Calu3 (cell line): ENCODE measurements around the gene IHH. TPM values are rescaled to one million over a fixed set of nuclear protein-coding genes. Genes with fewer than 3 reads are reported as not detected.

Source experiments
- BruUV-seq: library from RNA; stranded (reverse); fragments of 400-500 nt; replicated peaks from 2 replicates; lab custom pipeline; 2021; lab: Mats Ljungman, UMichigan
- CTCF ChIA-PET: fragments of 300-600 bp; sonication (Branson Sonifier 250); formaldehyde crosslinking; loops from one replicate; lab custom pipeline; 2022; ENCODE audit warnings: antibody characterized with exemption; lab: Charles Lee
- DNase-seq: peaks from one replicate; pipeline ENCODE4 v3.0.0; 2022
- H3K27ac Mint-ChIP-seq: one replicate; pipeline ENCODE4 v1.8.0; 2022; ENCODE audit warnings: mixed read lengths; ENCODE audit not compliant: unreplicated experiment
- H3K27me3 Mint-ChIP-seq: one replicate; pipeline ENCODE4 v1.8.0; 2022; ENCODE audit warnings: mixed read lengths; ENCODE audit not compliant: unreplicated experiment
- H3K36me3 Mint-ChIP-seq: one replicate; pipeline ENCODE4 v1.8.0; 2022; ENCODE audit warnings: mild to moderate bottlenecking, moderate library complexity, mixed read lengths; ENCODE audit not compliant: insufficient read depth, unreplicated experiment
- H3K4me1 Mint-ChIP-seq: one replicate; pipeline ENCODE4 v1.8.0; 2022; ENCODE audit warnings: mild to moderate bottlenecking, low read depth, mixed read lengths; ENCODE audit not compliant: unreplicated experiment
- H3K4me3 Mint-ChIP-seq: one replicate; pipeline ENCODE4 v1.8.0; 2022; ENCODE audit warnings: mild to moderate bottlenecking, low read depth, moderate library complexity, mixed read lengths; ENCODE audit not compliant: unreplicated experiment
- H3K9me3 Mint-ChIP-seq: one replicate; pipeline ENCODE4 v1.8.0; 2022; ENCODE audit warnings: low read depth, mixed read lengths; ENCODE audit not compliant: unreplicated experiment
- CTCF ChIP-seq: fragments of 200-600 bp; IDR thresholded peaks from one replicate; pipeline ENCODE4 v1.8.0; 2022; ENCODE audit warnings: antibody characterized with exemption; ENCODE audit not compliant: unreplicated experiment
- intact Hi-C: fragments of 100-400 bp; cut with micrococcal nuclease; formaldehyde crosslinking; loops from one replicate; pipeline ENCODE4 v1.10.0; 2022; ENCODE audit not compliant: unreplicated experiment
- total RNA-seq: library from RNA; stranded (reverse); gene quantifications from 2 replicates; pipeline ENCODE4 v1.2.3, GENCODE V29; 2022

Gene IHH
- total RNA-seq, 1 experiment from 2014 or later: 9.0 TPM

GRCh38 chr2:219018286-219018685 lies 42.4 kb downstream of the IHH start:
- no peak for DNase-seq
- Mint-ChIP-seq H3K4me1 (no peaks in the 10 kb centered on the region), H3K9me3 (no peaks in the 10 kb centered on the region), H3K27me3 (peaks cover 54% of the 10 kb centered on the region), H3K27ac (no peak overlapping the region), H3K4me3 (no peak overlapping the region), H3K36me3 (no peaks in the 10 kb centered on the region)
- CTCF ChIA-PET: no interaction called here
- no peak for TF ChIP-seq CTCF
- intact Hi-C loops: no loop called here
- BruUV-seq: no TSS peak

- Mint-ChIP-seq H3K9me3 (no peaks in the 10 kb centered on the region), H3K27ac (no peak overlapping the region), H3K27me3 (peaks cover 63% of the 10 kb centered on the region), H3K4me3 (no peak overlapping the region), H3K4me1 (no peaks in the 10 kb centered on the region), H3K36me3 (no peaks in the 10 kb centered on the region)
- TF ChIP-seq CTCF: no peak
- CTCF ChIA-PET: no interaction called here
- intact Hi-C loops: no loop called here
- no peak for DNase-seq
- no TSS peak for BruUV-seq
Observed at GRCh38 chr2:219017201-219017931, 43.4 kb downstream of the IHH start.

DNA sequence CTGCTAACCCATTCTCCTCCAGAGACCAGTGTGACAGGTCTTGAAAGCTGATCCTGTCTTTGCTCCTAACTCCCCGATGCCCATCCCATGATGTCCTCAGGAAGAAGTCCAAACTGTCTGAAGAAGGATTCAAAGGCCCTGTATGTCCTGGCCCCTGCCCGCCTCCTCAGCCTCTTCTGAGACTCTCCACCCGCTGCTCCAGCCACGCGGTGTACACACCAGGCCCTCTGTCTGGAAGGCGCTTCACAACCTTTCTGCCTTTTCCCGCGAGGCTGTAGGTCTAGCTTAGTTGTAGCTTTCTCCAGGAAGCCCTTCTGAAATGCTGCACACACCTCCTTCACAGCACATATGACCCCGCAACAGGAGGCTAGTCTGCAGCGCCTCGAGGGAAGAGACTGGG lies 44.0 kb downstream of the IHH start:
- H3K27me3 Mint-ChIP-seq: peaks cover 63% of the 10 kb centered on the region
- H3K27ac Mint-ChIP-seq: no peak overlapping the region
- CTCF ChIA-PET: interaction anchor here (1.5 kb wide), 1 partner anchor 13 kb away, joined by 4 read pairs; no protein-coding TSS in a partner anchor
- intact Hi-C loops: no loop called here
- TF ChIP-seq CTCF: no peak
- H3K9me3 Mint-ChIP-seq: no peaks in the 10 kb centered on the region
- H3K36me3 Mint-ChIP-seq: no peaks in the 10 kb centered on the region
- no TSS peak for BruUV-seq
- no peak for DNase-seq
- no peaks in the 10 kb centered on the region for H3K4me1 Mint-ChIP-seq
- no peak overlapping the region for H3K4me3 Mint-ChIP-seq

- Mint-ChIP-seq H3K9me3 (no peaks in the 10 kb centered on the region), H3K4me1 (no peaks in the 10 kb centered on the region), H3K27ac (no peak overlapping the region), H3K4me3 (no peak overlapping the region), H3K27me3 (peaks cover 40% of the 10 kb centered on the region), H3K36me3 (no peaks in the 10 kb centered on the region)
- DNase-seq: no peak
- no TSS peak for BruUV-seq
- CTCF ChIA-PET: interaction anchor here (0.6 to 1.6 kb wide), 4 partner anchors 9 to 159 kb away, joined by 4 to 10 read pairs (median 6); partner anchors contain the start of gene SLC23A3
- no peak for TF ChIP-seq CTCF
- intact Hi-C loops: loop anchor here (1.0 to 5.0 kb wide), 2 partner anchors 111 to 144 kb away; no protein-coding TSS in a partner anchor
Observed at GRCh38 chr2:219010873-219011272, 49.8 kb downstream of the IHH start.
